ENCODE measurements around the gene BOK.
"Not testable (repeated sequence)": the region's sequence is repeated elsewhere in the genome, so short reads cannot be mapped to it uniquely, and the experiment has no call there.

The BOK gene

DNA sequence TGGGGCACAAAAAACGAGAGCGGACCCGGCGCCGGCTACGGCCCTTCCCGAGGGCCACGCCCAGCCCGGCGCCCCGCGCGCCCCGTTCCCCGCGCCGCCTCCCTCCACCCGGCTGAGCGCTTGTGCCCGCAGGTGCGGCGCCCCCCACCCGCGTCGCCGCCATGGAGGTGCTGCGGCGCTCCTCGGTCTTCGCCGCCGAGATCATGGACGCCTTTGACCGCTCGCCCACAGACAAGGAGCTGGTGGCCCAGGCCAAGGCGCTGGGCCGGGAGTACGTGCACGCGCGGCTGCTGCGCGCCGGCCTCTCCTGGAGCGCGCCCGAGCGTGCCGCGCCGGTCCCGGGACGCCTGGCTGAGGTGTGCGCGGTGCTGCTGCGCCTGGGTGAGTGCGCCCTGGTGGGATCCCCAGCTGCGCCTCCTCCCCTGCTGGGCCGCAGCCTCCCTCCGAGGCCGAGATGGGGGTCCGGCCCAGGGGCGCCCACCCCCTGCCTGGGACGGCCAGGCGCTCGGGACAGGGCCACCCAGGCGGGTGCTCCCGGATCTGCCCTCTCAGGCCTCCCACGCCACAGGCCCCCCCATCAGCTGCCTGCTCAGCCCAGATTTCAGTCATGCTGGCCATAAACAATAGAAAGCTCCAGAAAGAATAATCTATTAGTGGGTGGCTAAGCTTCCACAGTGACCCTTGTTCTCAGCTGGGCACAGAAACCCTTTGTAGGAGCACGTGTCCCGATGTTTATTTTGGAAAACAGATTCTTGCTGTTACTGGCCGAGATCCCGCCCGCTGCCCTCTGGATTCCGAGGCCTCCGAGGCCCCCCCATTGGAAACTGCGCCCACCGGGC is 997 bp downstream of the BOK start:
- no peak for FAIRE-seq

DNA sequence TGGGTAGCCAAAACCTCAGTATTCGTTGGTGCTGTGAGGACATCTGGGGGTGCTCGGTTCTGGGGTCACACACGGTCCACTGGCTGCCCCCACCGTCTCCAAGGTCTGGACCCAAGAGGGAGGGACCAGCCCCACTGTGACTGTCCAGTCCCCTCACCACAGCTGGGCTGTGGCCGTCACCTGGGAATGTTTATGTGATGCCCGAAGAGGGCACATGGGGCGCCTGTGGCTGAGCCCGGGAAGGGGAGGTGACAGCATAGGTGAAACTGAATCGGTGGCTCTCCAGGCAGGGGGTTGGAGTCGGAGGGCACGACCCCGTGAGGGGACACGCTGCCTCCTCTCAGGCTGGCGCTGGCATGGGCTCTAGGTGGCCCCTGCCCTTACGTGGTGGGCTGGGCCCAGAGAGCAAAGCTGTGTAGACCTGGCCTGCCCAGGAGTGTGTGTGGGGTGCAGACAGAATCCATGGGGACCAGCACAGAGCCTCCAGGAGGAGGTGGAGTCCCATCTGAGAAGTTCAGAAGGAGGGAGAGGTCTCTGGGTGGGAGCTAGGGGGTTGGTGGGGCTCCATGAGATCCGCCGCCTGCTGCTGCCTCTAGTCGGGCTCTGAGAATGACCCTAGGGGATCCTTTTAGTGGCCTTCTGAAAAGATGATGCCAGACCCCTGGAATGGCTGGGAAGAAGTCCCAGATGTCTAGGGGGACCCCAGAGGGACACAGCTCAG is 1.8 kb downstream of the BOK start:
- no peak for FAIRE-seq

DNA sequence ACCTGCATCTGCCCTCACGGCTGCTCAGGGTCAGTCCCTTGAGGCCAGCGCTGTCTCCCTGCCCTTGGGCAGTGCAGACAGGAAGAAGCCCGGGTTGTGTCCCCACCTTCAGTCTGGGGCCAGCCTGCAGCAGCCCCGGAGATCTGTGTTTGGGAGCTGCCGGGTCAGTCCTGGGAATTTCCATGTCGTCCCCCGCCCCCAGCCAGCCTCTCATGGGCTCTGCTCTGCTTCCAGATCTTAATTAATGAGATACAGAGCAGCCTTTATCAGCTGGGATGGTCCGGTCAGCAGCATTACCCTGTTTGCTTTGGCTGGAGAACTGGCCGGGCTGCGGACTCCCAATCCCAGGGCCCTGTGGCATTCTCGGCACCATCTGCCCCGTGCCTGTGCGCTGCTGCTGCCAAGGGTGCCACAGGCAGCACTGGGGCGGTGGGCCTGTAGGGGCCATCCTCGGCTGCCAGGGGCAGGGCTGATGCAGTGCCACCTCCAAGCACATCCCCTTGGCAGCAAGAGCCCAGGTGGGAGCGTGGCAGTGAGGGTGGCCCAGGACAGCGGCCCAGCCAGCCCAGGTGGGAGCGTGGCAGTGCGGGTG is 2.4 kb downstream of the BOK start:
- FAIRE-seq: no peak

DNA sequence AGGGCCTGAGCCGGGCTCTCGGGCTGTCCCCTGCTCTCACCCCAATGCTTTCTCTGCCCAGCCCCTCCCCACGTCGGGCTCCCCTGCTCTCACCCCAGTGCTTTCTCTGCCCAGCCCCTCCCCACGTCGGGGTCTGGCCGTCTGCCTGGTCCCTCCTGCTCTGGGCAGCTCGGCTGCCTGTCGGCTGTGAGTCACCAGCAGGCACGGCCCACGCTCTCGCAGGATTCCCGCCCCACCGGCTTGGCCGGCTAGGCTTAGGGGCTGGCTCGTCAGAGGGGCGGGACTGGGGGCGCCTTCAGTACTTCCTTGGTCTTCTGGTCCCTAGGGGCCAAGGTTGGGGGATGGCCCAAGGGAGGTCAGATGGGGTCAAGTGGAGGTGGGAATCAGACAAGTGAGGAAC is 3.3 kb downstream of the BOK start:
- no peak for FAIRE-seq

DNA sequence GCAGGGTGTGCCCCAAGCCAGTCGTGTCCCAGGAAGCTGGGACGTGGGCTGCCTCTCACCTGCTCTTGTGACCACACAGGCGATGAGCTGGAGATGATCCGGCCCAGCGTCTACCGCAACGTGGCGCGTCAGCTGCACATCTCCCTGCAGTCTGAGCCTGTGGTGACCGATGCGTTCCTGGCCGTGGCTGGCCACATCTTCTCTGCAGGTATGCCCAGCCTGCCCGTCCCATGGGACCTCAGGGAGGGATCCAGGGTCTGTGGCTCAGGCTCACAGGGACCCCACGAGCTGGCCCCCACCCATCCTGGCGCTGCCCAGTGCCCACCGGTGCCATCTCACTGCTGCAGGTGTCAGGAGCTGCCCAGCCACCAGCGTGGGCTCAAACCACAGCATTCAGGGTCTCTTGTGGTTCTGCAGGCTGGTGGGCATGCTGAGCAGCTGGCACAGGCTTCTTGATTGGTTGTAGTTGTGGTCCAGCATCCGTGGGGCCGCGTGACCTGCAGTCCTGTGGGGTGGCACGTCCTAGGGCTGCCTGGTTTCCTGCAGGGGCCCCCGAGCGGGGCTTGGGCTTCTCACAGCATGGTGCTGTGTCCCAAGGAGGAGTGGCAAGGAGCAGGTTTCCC is 3.8 kb downstream of the BOK start:
- no peak for FAIRE-seq

DNA sequence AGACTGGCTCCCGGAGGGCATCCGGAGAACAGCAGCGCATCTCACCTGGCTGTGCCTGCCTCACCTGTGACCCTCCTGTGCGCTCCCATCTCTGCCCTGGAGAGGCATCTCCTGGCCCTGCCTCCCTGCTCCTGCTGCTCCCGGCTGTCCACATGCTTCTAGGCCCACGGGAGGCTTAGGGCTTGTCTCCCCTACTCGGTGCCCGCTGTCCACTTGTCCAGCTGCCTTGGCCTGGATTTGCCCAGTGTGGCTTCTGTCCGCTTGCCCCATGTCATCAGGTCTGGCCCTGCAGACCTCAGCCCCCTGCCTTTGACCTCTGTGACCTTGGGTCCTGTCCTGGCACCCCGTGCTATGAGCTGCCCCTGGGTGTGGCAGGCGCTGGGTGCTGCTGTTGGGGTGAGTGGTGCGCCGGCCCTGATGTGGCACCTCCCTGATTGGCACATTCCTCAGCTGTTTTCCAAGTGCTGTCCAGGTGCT is 4.5 kb downstream of the BOK start:
- FAIRE-seq: no peak

DNA sequence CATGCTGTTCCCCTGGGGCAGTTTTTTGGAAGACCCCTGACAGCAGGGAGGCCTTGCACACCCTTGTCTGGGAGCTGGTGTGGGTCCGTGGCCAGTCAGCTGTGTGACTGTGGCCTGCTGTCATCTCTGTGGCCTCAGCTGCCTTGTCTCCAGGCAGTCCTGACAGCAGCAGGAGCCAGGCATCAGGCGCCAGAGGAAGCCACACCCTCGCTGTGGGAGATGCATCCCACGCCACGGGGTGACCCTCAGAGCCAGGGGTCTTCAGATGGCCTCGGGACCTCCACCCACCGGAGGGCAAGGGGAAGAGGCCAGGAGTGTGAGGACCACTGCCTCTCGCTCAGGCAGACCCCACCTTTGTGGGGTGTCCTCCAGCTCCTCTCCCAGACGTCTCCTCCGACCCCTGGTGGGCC is 5.0 kb downstream of the BOK start:
- no peak for FAIRE-seq

DNA sequence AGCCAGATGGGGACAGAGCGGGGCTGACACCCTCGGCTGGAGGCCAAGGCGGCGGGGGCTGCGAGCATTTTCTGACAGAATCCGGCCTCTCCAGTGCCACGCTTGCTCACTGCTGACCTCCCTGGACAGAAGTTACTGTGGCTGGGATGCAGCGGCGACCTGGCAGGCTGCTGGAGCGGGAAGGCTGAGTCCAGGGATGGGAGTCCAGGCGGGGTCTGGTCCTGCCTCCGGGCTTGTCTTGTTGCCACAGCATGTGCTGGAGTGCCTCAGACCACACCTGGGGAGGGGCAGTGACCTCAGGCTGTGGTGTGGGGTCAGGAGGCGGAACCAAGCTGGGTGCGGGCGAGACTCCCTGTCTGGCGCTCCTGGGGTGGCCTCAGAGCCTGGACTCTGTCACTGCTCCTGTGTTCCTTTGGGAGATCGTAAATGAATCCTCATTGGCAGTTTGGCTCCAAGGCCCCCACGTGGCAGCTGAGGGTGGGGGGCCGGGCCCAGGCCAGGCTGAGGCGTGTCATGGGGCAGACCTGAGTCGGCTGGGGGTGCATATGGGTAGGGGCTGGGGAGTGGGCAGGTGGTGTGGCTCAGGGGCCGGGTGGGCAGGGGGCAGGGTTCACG is 5.5 kb downstream of the BOK start:
- no peak for FAIRE-seq

DNA sequence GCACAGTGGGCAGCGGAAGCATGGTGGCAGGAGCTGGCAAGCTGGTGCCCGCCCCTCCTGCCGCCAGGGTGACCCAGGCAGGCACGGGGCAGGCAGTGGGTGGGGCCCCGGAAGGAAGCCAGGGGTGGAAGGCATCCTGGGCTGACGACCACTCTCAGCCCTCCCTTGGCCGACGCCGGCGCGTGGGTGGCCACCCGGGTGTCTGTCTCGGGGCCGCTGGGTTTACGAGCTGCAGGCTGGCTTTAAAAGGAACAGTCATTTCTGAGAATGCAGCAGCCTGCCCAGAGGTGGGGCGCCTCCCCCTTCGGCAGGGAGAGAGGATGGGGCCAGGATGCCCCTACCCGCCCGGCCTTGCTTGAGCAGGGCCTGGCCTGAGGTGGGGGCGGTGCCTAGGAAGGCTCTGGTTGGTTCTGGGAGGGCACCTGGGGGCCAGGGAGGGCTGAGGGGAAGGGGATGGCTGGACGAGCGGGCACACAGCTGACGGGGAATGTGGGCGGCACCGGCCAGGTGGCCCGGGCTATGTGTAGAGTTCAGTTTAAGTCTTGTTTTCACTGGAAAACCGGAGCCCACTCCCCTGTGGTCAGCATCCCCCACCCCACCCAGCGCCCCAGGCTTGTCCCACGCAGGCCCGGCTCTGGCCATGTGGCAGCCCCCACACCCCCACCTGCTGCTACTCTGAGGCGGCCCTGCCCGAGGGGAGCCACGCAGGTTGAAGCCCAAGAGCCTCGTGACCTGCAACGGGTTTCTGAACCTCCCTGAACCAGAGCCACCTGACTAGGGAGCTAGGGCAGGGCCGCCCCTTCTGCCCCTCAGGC is 6.3 kb downstream of the BOK start:
- FAIRE-seq: no peak

DNA sequence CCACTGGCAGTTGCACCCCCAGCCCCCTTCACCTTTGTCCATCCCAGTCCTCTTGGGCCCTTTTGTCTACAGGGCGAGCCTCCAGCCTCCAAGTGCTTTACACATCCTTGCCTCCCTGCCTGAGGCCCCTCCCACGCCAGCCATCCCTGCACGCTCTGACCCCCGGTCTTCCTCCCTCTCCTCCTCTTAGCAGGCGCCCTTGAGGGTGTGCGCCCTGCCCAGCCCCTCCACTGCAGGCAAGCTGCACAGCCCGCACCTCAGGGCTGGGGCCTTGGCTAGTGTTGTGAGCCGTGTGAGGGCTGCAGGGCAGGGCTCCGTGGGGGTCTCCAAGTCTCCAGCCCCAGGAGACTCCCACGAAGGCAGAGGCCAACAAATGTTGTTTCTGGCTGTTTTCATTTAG is 6.9 kb downstream of the BOK start:
- no peak for FAIRE-seq

DNA sequence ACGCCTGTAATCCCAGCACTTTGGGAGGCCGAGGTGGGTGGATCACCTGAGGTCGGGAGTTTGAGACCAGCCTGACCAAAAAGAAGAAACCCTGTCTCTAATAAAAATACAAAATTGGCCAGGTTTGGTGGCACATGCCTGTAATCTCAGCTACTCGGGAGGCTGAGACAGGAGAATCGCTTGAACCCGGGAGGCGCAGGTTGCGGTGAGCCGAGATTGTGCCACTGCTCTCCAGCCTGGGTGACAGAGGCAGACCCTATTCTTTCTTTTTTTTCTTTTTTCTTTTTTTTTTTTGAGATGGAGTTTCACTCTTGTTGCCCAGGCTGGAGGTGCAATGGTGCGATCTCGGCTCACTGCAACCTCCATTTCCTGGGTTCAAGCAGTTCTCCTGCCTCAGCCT is 7.5 kb downstream of the BOK start:
- not testable (repeated sequence) for FAIRE-seq

DNA sequence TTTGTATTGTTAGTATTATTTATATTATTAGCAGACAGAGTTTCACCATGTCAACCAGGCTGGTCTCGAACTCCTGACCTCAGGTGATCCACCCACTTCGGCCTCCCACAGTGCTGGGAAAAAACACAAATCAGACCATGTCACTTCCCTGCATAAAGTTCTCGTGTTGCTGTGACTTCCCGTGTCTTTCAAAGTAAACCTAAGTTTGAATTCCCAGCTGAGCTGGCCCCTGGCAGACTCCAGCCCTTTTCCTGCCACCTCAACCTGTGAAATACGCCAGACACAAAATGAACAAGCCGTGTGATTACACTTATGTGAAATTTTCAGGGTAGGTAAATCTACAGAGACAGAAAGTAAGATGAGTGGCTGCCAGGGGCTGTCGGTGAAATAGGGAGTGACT is 7.9 kb downstream of the BOK start:
- FAIRE-seq: no peak

DNA sequence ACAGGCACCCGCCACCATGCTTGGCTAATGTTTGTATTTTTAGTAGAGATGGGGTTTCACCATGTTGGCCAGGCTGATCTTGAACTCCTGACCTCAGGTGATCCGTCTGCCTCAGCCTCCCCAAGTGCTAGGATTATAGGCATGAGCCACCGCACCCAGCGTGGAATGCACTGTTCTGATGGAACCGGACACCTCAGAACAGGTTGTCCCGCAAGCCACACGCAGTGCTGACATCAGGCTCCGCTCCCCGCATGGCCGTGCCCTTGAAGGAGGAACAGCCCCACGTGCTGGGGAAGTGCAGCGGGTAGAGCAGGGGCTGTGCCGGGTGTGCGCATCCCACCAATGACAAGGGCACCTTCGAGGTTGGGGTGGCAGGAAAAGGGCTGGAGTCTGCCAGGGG is 8.7 kb downstream of the BOK start:
- FAIRE-seq: not testable (repeated sequence)

DNA sequence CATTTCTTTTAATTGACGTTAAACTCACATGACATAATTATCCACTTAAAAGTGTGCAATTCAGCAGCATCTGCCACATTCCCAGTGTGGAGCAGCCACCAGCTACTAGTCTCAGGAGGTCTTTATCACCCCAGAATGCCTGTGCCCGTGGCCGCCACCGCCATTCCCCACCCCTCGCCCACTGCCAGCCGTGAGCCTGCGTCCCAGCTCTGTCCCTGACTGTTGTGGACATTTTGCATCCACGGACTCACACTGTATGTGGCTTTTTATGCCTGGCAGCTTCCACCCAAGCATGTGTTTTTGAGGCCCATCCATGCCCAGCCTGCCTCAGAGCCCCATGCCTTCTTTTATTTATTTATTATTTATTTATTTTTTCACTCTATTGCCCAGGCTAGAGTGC is 9.2 kb downstream of the BOK start:
- no peak for FAIRE-seq

DNA sequence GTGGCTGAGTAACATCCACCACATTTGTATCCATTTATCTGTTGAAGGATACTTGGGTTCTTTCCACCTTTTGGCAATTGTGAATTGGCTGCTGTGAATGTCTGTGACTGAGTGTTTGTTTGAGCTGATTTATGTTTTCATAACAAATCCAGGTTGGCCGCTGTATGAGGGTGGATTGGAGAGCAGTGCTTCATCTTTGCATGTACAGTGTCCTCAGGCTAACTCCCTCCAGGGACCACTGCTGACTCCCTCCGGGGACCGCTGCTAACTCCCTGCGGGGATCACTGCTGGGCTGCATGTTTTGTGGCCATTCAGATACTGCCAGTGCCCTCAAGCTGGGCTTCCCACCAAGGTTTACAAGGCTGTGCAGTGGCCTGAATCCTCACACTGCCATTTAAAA is 10.2 kb downstream of the BOK start:
- no peak for FAIRE-seq

DNA sequence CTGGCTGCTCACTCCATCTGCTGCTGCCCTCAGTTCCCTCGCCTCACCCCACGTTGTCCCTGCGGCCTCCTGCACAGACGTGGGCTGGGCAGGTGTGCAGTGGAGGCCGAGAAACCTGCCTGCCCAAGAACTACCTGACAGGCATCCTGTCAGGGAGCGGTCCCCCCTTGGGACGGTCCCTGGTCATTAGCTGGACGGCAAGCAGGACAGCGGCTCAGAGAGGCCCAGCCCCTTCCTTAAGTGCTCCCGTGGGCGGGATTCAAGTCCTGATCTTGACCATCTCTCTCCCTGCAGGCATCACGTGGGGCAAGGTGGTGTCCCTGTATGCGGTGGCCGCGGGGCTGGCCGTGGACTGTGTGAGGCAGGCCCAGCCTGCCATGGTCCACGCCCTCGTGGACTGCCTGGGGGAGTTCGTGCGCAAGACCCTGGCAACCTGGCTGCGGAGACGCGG is 11.3 kb downstream of the BOK start:
- FAIRE-seq: no peak

DNA sequence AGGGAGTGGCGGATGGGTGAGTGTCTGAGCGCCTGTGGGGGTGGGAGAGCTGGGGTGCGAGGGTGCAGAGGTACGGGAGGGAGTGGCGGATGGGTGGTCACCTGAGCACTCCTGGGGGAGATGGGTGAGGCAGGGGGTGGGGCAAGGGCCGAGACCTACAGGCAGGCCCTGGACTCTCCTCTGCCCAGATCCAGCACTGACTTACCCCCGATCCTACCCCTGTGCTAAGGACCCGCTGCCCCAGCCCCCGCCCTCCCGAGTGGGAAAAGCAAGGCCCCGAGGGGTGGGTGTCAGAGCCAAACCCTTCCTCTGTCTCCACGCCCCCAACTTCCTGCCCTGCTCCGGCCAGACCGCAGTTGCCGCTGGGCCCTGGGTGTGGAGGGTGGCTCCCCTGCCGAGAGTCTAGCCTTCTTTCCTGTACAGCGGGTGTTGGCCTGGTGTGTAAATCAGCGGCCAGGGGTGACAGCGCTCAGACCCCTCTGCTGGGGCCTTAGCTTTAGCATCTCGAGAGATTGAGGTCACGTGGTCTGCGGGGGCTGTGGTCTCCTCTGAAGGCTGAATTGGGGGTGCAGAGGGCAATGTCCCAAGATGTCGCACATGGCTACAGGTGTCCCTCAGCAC is 12.5 kb downstream of the BOK start:
- FAIRE-seq: no peak

DNA sequence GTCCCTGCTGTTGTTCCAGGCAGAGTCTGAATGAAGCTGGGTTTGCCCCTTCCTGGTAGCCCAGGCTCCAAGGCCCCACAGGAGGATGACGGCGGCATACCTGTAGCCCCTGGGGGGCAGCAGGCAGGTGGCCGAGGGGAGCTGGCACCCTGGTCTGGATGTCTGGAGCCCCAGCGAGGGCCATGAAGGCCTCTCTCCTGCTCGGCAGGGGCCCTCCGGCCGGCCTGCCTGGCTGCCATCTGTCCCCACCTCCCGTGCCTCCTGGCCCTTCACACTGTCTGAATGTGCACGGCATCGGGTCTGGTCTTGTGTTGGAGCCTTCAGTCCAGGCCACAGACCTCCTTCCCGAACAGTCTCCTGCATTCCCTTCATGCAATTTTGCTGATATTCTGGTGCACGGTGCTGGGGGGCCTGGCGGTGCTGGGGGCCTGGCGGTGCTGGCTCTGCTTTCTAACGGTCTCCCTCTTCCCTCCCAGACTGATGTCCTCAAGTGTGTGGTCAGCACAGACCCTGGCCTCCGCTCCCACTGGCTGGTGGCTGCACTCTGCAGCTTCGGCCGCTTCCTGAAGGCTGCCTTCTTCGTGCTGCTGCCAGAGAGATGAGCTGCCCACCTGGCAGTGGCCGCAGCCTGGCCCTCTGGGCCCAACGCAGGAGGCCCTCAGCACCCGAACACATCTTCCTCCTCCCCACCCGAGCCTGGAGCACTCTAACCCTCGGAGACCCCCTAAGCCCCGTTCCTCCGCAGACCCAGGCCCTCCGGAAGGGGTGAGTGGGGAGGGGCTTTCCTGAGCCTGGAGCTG is 13.5 kb downstream of the BOK start:
- FAIRE-seq: no peak

DNA sequence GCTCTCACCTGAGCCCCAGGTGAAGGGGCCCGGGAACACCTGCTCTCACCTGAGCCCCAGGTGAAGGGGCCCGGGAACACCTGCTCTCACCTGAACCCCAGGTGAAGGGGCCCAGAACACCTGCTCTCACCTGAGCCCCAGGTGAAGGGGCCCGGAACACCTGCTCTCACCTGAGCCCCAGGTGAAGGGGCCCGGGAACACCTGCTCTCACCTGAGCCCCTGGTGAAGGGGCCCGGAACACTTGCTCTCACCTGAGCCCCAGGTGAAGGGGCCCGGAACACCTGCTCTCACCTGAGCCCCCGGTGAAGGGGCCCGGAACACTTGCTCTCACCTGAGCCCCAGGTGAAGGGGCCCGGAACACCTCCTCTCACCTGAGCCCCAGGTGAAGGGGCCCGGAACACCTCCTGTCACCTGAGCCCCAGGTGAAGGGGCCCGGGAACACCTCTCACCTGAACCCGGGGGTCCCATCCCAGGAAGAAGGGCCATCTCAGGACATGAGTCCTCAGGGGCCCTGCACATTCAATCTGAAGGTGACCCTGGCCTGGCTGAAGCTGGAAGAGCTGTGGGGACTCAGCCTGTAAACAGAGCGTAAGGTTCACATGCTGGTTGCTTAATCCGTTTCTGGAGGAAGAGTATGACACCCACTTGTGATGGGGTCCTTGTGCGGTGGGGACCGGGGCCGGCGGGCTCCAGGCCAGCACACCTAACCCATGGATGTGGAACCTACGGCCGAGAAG is 14.5 kb downstream of the BOK start:
- not testable (repeated sequence) for FAIRE-seq

DNA sequence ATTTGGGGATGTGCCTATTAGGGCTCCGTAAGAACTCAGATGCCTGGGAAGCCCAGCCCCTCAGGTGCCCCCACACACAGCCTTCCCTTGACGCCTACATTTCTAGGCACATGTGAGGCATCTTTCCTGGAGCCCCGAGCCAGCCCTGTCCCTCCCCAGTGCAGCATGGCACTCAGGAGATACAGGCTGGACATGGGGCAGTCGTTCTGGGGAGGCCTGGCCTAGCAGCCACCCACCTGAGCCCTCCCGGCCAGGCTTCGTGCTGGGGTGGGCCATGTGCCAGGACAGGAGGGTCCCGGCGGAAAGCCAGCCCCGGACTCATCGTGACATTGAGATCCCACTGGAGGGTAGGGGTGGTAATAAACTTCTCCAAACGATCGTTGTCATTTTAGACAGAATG is 15.2 kb downstream of the BOK start:
- FAIRE-seq: no peak
